IMR-90 (cell line): ENCODE results near the gene BCL6. TPM values are rescaled to one million over a fixed set of nuclear protein-coding genes. Genes with fewer than 3 reads are reported as not detected.

ENCODE experiments used
- ATAC-seq: fragments of 200-7000 bp; cut with Tn5 transposase; 2 replicates; pipeline ENCODE4 v1.9.1; 2020; ENCODE audit warnings: low read depth, mild to moderate bottlenecking, moderate library complexity
- BruUV-seq: library from RNA; stranded (reverse); fragments of 400-500 nt; replicated peaks from 2 replicates; lab custom pipeline; 2021; lab: Mats Ljungman, UMichigan
- CTCF ChIA-PET: fragments of 300-600 bp; formaldehyde crosslinking; extraction: SDS; loops from one replicate; lab custom pipeline; 2021; ENCODE audit warnings: antibody characterized with exemption; lab: Yijun Ruan, JAX
- POLR2A ChIA-PET: fragments of 300-600 bp; sonication (Branson Sonifier 250); formaldehyde crosslinking; loops from one replicate; lab custom pipeline; 2022; ENCODE audit warnings: antibody characterized with exemption; ENCODE audit not compliant: unreplicated experiment; lab: Charles Lee
- DNase-seq: peaks from one replicate; pipeline ENCODE4 v3.0.0; 2013
- H2AFZ ChIP-seq: replicated peaks from 2 replicates; pipeline ENCODE3; 2013; ENCODE audit warnings: low read length, mild to moderate bottlenecking; ENCODE audit not compliant: poor library complexity
- H2AK5ac ChIP-seq: 2 replicates; pipeline ENCODE4 v1.6.1; 2013; ENCODE audit warnings: low read depth, low read length, inconsistent platforms
- H2AK9ac ChIP-seq: replicated peaks from 2 replicates; pipeline ENCODE3; 2013; ENCODE audit warnings: mild to moderate bottlenecking, low read depth, low read length, moderate library complexity; ENCODE audit not compliant: poor library complexity
- H2BK120ac ChIP-seq: 2 replicates; pipeline ENCODE4 v1.6.1; 2013; ENCODE audit warnings: low read depth, low read length, inconsistent platforms
- H2BK15ac ChIP-seq: 3 replicates; pipeline ENCODE4 v1.6.1; 2013; ENCODE audit warnings: low read depth, low read length, inconsistent platforms
- H2BK20ac ChIP-seq: 2 replicates; pipeline ENCODE4 v1.6.1; 2013; ENCODE audit warnings: low read depth, mild to moderate bottlenecking, inconsistent platforms, low read length, moderate library complexity
- H2BK5ac ChIP-seq: 2 replicates; pipeline ENCODE4 v1.6.1; 2013; ENCODE audit warnings: mild to moderate bottlenecking, low read depth, low read length, inconsistent platforms; ENCODE audit not compliant: poor library complexity, severe bottlenecking
- H3K14ac ChIP-seq: replicated peaks from 2 replicates; pipeline ENCODE4 v1.6.1; 2013; ENCODE audit warnings: low read depth, low read length, inconsistent platforms
- H3K18ac ChIP-seq: 2 replicates; pipeline ENCODE4 v1.6.1; 2013; ENCODE audit warnings: low read depth, low read length, control low read depth
- H3K23ac ChIP-seq: 2 replicates; pipeline ENCODE4 v1.6.1; 2013; ENCODE audit warnings: low read depth, low read length, inconsistent platforms
- H3K27ac ChIP-seq: 2 replicates; pipeline ENCODE4 v1.5.1; 2013; ENCODE audit warnings: mild to moderate bottlenecking, control low read depth, low read length; ENCODE audit not compliant: insufficient read depth
- H3K27me3 ChIP-seq: 2 replicates; pipeline ENCODE4 v1.6.1; 2013; ENCODE audit warnings: low read length; ENCODE audit not compliant: control insufficient read depth, insufficient read depth
- H3K36me3 ChIP-seq: 2 replicates; pipeline ENCODE4 v1.6.1; 2013; ENCODE audit warnings: low read length, mixed read lengths; ENCODE audit not compliant: control insufficient read depth, insufficient read depth
- H3K4ac ChIP-seq: 2 replicates; pipeline ENCODE4 v1.6.1; 2013; ENCODE audit warnings: low read depth, low read length, inconsistent platforms
- H3K4me1 ChIP-seq: 2 replicates; pipeline ENCODE4 v1.6.1; 2013; ENCODE audit warnings: low read length, mixed read lengths; ENCODE audit not compliant: control insufficient read depth, insufficient read depth
- H3K4me2 ChIP-seq: 2 replicates; pipeline ENCODE4 v1.6.1; 2013; ENCODE audit warnings: low read depth, mild to moderate bottlenecking, control low read depth, low read length, moderate library complexity
- H3K4me3 ChIP-seq: 2 replicates; pipeline ENCODE4 v1.5.1; 2013; ENCODE audit warnings: low read depth, mild to moderate bottlenecking, control low read depth, low read length, moderate library complexity; ENCODE audit not compliant: insufficient read depth
- H3K56ac ChIP-seq: 2 replicates; pipeline ENCODE4 v1.6.1; 2013; ENCODE audit warnings: low read length, inconsistent platforms; ENCODE audit not compliant: insufficient read depth; ENCODE audit errors: extremely low read depth
- H3K79me1 ChIP-seq, 2 experiments: 2 replicates each; pipeline ENCODE4 v1.6.1; 2013; ENCODE audit warnings: low read length in 2 of 2, inconsistent platforms in 1 of 2, low read depth in 1 of 2
- H3K9ac ChIP-seq: 2 replicates; pipeline ENCODE4 v1.6.1; 2013; ENCODE audit warnings: low read depth, low read length, control low read depth
- H3K9me1 ChIP-seq: 2 replicates; pipeline ENCODE4 v1.6.1; 2013; ENCODE audit warnings: low read length, inconsistent platforms; ENCODE audit not compliant: insufficient read depth
- H3K9me3 ChIP-seq: 2 replicates; pipeline ENCODE4 v1.6.1; 2013; ENCODE audit warnings: low read length; ENCODE audit not compliant: control insufficient read depth, insufficient read depth
- H4K20me1 ChIP-seq: 2 replicates; pipeline ENCODE4 v1.6.1; 2013; ENCODE audit warnings: low read length, inconsistent platforms; ENCODE audit not compliant: insufficient read depth
- H4K5ac ChIP-seq: 2 replicates; pipeline ENCODE4 v1.6.1; 2013; ENCODE audit warnings: mild to moderate bottlenecking, low read depth, low read length, control low read depth
- H4K8ac ChIP-seq, 2 experiments: 2 replicates each; pipeline ENCODE4 v1.6.1; 2013; ENCODE audit warnings: low read depth in 2 of 2, low read length in 2 of 2, control low read depth in 1 of 2, inconsistent platforms in 1 of 2
- H4K91ac ChIP-seq: 2 replicates; pipeline ENCODE4 v1.6.1; 2013; ENCODE audit warnings: low read depth, low read length, inconsistent platforms; ENCODE audit not compliant: insufficient read depth
- BHLHE40 ChIP-seq: fragments of 150-350 bp; IDR thresholded peaks from 2 replicates; pipeline ENCODE4 v1.6.1; 2016; ENCODE audit warnings: mild to moderate bottlenecking, low read depth, low read length
- CEBPB ChIP-seq: IDR thresholded peaks from 2 replicates; pipeline ENCODE4 v1.6.1; 2012; ENCODE audit warnings: low read depth, low read length, improper control_type of control experiment
- CHD1 ChIP-seq: IDR thresholded peaks from 2 replicates; pipeline ENCODE4 v1.6.1; 2012; ENCODE audit warnings: low read depth, low read length, improper control_type of control experiment
- CTCF ChIP-seq: conservative IDR thresholded peaks from 2 replicates; pipeline ENCODE4 v1.5.1; 2012; ENCODE audit warnings: mild to moderate bottlenecking, low read depth, low read length, improper control_type of control experiment
- ELK1 ChIP-seq: fragments of 150-350 bp; IDR thresholded peaks from 2 replicates; pipeline ENCODE4 v1.6.1; 2016; ENCODE audit warnings: low read depth, mild to moderate bottlenecking, low read length, moderate library complexity, borderline replicate concordance
- FOS ChIP-seq: fragments of 150-350 bp; IDR thresholded peaks from 2 replicates; pipeline ENCODE4 v1.6.1; 2016; ENCODE audit warnings: low read depth, low read length
- MAFK ChIP-seq: IDR thresholded peaks from 2 replicates; pipeline ENCODE4 v1.6.1; 2012; ENCODE audit warnings: low read depth, low read length, improper control_type of control experiment
- MAZ ChIP-seq: IDR thresholded peaks from 2 replicates; pipeline ENCODE4 v1.6.1; 2012; ENCODE audit warnings: low read depth, mild to moderate bottlenecking, low read length, improper control_type of control experiment, moderate library complexity, borderline replicate concordance
- POLR2A ChIP-seq: IDR thresholded peaks from 2 replicates; pipeline ENCODE4 v1.6.1; 2012; ENCODE audit warnings: mild to moderate bottlenecking, low read depth, low read length
- RCOR1 ChIP-seq: IDR thresholded peaks from 2 replicates; pipeline ENCODE4 v1.6.1; 2012; ENCODE audit warnings: mild to moderate bottlenecking, low read length, improper control_type of control experiment; ENCODE audit not compliant: insufficient replicate concordance
- USF2 ChIP-seq: fragments of 150-350 bp; IDR thresholded peaks from 2 replicates; pipeline ENCODE4 v1.6.1; 2017; ENCODE audit warnings: mild to moderate bottlenecking, antibody characterized with exemption, low read length, low read depth
- WGBS, 2 experiments: methylation state at CpG; one replicate each; pipeline versions ENCODE4 v1.1.5 to v1.1.7; 2013; ENCODE audit warnings: missing lambda C conversion rate in 2 of 2; ENCODE audit not compliant: insufficient read length in 1 of 2; ENCODE audit errors: extremely low coverage in 2 of 2; 5-methylcytosine and 5-hydroxymethylcytosine counted together
- dilution Hi-C: fragments of 300-500 bp; cut with HindIII; formaldehyde crosslinking; loops from one replicate; pipeline ENCODE4 v1.14.3; 2018; ENCODE audit warnings: low sequenced_read_pairs; ENCODE audit not compliant: unreplicated experiment
- in situ Hi-C: fragments of 300-500 bp; cut with MboI; formaldehyde crosslinking; loops from 3 replicates; pipeline ENCODE4 v1.14.3; 2019; ENCODE audit warnings: low sequenced_read_pairs, inconsistent platforms, mixed read lengths
- intact Hi-C: fragments of 100-400 bp; cut with micrococcal nuclease; formaldehyde crosslinking; loops from 2 replicates; pipeline ENCODE4 v1.10.0; 2022
- polyA plus RNA-seq, 3 experiments: library from polyadenylated mRNA; depleted of rRNA; stranded (reverse); fragments of >200 nt; gene quantifications; 2 replicates each; pipeline ENCODE4 v1.2.3, GENCODE V29; 2012; ENCODE audit warnings: low replicate concordance in 1 of 3
- total RNA-seq: library from RNA; depleted of rRNA; stranded (reverse); fragments of >200 nt; gene quantifications from 2 replicates; pipeline ENCODE4 v1.2.3, GENCODE V29; 2012

Gene BCL6
- total and polyA plus RNA-seq, 2 of the 4 experiments (the other 2 are of a cell fraction) = 19.7 to 22.6 TPM

- H3K27ac ChIP-seq = peak overlapping the region; percentile 97
- DNase-seq = peak; percentile 78
- POLR2A ChIA-PET = interaction anchor here (0.6 kb wide), 1 partner anchor 238 kb away, joined by 3 read pairs; no protein-coding TSS in a partner anchor
- TF ChIP-seq MAFK = no peak
- TF ChIP-seq CEBPB = peak; percentile 80
- TF ChIP-seq RCOR1 = no peak
- TF ChIP-seq FOS = peak; percentile 15; the same call in 1 of the 2 replicates
- TF ChIP-seq CTCF = peak; percentile 89
- TF ChIP-seq POLR2A = peak; percentile 26
- TF ChIP-seq MAZ = peak; percentile 25; the same call in 1 of the 2 replicates
- no peak for TF ChIP-seq CHD1
- no peak for TF ChIP-seq ELK1
- no peak for TF ChIP-seq USF2
- peak; percentile 87 for TF ChIP-seq BHLHE40
Measured at GRCh38 chr3:187741403-187742350, 3.6 kb downstream of the BCL6 start.

More at GRCh38 chr3:187741403-187742350, 3.6 kb downstream of the BCL6 start:
- Histone ChIP-seq H3K4me1 (peaks cover 11% of the 10 kb centered on the region), H3K9me3 (no peaks in the 10 kb centered on the region), H2BK120ac (peak overlapping the region; percentile 76), H4K20me1 (peaks cover 46% of the 10 kb centered on the region), H3K27me3 (no peaks in the 10 kb centered on the region), H3K4me2 (peak overlapping the region; percentile 99), H3K79me1 (peaks cover 5 to 71% of the 10 kb centered on the region in 2 experiments), H4K8ac (peak overlapping the region; percentile 16 to 85; a peak in 3 of 4 replicates), H2BK5ac (peak overlapping the region; percentile 86), H4K5ac (peak overlapping the region; percentile 3), H3K56ac (peak overlapping the region; percentile 71), H3K18ac (peak overlapping the region; percentile 62), H3K36me3 (no peaks in the 10 kb centered on the region), H2AK5ac (peak overlapping the region; percentile 81), H3K9me1 (0 out of 2 replicates have a peak, but pooled peaks cover 4% of the 10 kb centered on the region), H4K91ac (peak overlapping the region; percentile 65), H3K4me3 (peak overlapping the region; percentile 46), H3K23ac (peak overlapping the region; percentile 97), H2BK20ac (peak overlapping the region; percentile 53; the same call in 1 of the 2 replicates), H2AFZ (peak overlapping the region; percentile 72), H2AK9ac (peak overlapping the region; percentile 88), H2BK15ac (peak overlapping the region; percentile 59; the same call in 2 of the 3 replicates), H3K14ac (peak overlapping the region; percentile 90), H3K4ac (peak overlapping the region; percentile 90), H3K9ac (peak overlapping the region; percentile 88)
- dilution Hi-C loops = loop anchor here (10.0 to 25.0 kb wide), 2 partner anchors 571 to 1213 kb away; no protein-coding TSS in a partner anchor
- CTCF ChIA-PET = interaction anchor here (0.6 to 4.5 kb wide), 15 partner anchors 212 to 1402 kb away, joined by 3 to 96 read pairs (median 4); no protein-coding TSS in a partner anchor
- ATAC-seq = 0 out of 2 replicates have a peak, but pooled peaks have one; percentile 1
- WGBS, 2 experiments = 8% methylated on average over 14 of the region's 35 CpGs; no CpG with 5 or more reads in 1 of the 2 experiments
- BruUV-seq = no TSS peak
- intact Hi-C loops = loop anchor here (1.0 to 5.0 kb wide), 10 partner anchors 311 to 1301 kb away; partner anchors contain the start of gene LPP
- in situ Hi-C loops = loop anchor here (5.0 to 25.0 kb wide), 7 partner anchors 433 to 1211 kb away; no protein-coding TSS in a partner anchor
